A673 (cell line): ENCODE data around the gene PPP1R7. TPM values are rescaled to one million over a fixed set of nuclear protein-coding genes. Genes with fewer than 3 reads are reported as not detected.

Experiments
- BruUV-seq: library from RNA; stranded (reverse); fragments of 400-500 nt; replicated peaks from 2 replicates; lab custom pipeline; 2021; lab: Mats Ljungman, UMichigan
- CTCF ChIA-PET: fragments of 300-600 bp; sonication (Branson Sonifier 250); formaldehyde crosslinking; loops from one replicate; lab custom pipeline; 2022; ENCODE audit warnings: antibody characterized with exemption; lab: Charles Lee
- POLR2A ChIA-PET: fragments of 300-600 bp; sonication (Branson Sonifier 250); formaldehyde crosslinking; loops from one replicate; lab custom pipeline; 2022; ENCODE audit warnings: antibody characterized with exemption; ENCODE audit not compliant: low non-redundant PET; lab: Charles Lee
- DNase-seq: peaks from one replicate; pipeline ENCODE4 v3.0.0-alpha.2; 2015; ENCODE audit warnings: low spot score
- H3K27ac ChIP-seq: fragments of 200-600 bp; sonication (generic); 2 replicates; pipeline ENCODE4 v1.5.1; 2016; ENCODE audit warnings: mixed run types, low read depth, mild to moderate bottlenecking, mixed read lengths, antibody characterized with exemption, low read length; ENCODE audit not compliant: poor library complexity, severe bottlenecking
- H3K27me3 ChIP-seq: fragments of 200-600 bp; sonication (generic); replicated peaks from 2 replicates; pipeline ENCODE4 v1.6.1; 2017; ENCODE audit warnings: mixed run types, low read depth, mild to moderate bottlenecking, mixed read lengths, antibody characterized with exemption, low read length; ENCODE audit not compliant: insufficient read depth, poor library complexity
- H3K36me3 ChIP-seq: fragments of 200-600 bp; sonication (generic); 2 replicates; pipeline ENCODE4 v1.6.1; 2016; ENCODE audit warnings: mixed run types, mild to moderate bottlenecking, mixed read lengths, antibody characterized with exemption, low read length; ENCODE audit not compliant: insufficient read depth, poor library complexity, severe bottlenecking
- H3K4me1 ChIP-seq: fragments of 200-600 bp; sonication (generic); 2 replicates; pipeline ENCODE4 v1.6.1; 2017; ENCODE audit warnings: mixed run types, mild to moderate bottlenecking, mixed read lengths, antibody characterized with exemption, low read length; ENCODE audit not compliant: insufficient read depth, poor library complexity, severe bottlenecking
- H3K4me3 ChIP-seq: fragments of 200-600 bp; sonication (generic); 2 replicates; pipeline ENCODE4 v1.5.1; 2016; ENCODE audit warnings: low read depth, mixed run types, mild to moderate bottlenecking, mixed read lengths, low read length; ENCODE audit not compliant: poor library complexity, severe bottlenecking
- H3K9me3 ChIP-seq: fragments of 200-600 bp; sonication (generic); 2 replicates; pipeline ENCODE4 v1.6.1; 2016; ENCODE audit warnings: mixed run types, low read depth, mild to moderate bottlenecking, mixed read lengths, antibody characterized with exemption, low read length; ENCODE audit not compliant: poor library complexity, severe bottlenecking
- EZH2 ChIP-seq: fragments of 200-600 bp; sonication (generic); IDR thresholded peaks from 2 replicates; pipeline ENCODE4 v1.6.1; 2017; ENCODE audit warnings: borderline replicate concordance, low read depth, mild to moderate bottlenecking, mixed read lengths, antibody characterized with exemption, low read length; ENCODE audit not compliant: poor library complexity, severe bottlenecking
- intact Hi-C: fragments of 100-400 bp; cut with micrococcal nuclease; formaldehyde crosslinking; loops from one replicate; pipeline ENCODE4 v1.10.0; 2022; ENCODE audit not compliant: unreplicated experiment
- total RNA-seq: library from RNA; stranded (reverse); gene quantifications from 2 replicates; pipeline ENCODE4 v1.2.3, GENCODE V29; 2021
- TF ChIP-seq, protein P1 (sequence below): fragments of 300-800, 200-600 bp; sonication (generic); conservative IDR thresholded peaks from 2 replicates; pipeline ENCODE4 v1.5.1; 2017; ENCODE audit warnings: low read depth, mild to moderate bottlenecking, antibody characterized with exemption, low read length, moderate library complexity, mixed read lengths

Gene PPP1R7
- total RNA-seq, 1 experiment from 2014 or later, result 70.7 TPM

DNA sequence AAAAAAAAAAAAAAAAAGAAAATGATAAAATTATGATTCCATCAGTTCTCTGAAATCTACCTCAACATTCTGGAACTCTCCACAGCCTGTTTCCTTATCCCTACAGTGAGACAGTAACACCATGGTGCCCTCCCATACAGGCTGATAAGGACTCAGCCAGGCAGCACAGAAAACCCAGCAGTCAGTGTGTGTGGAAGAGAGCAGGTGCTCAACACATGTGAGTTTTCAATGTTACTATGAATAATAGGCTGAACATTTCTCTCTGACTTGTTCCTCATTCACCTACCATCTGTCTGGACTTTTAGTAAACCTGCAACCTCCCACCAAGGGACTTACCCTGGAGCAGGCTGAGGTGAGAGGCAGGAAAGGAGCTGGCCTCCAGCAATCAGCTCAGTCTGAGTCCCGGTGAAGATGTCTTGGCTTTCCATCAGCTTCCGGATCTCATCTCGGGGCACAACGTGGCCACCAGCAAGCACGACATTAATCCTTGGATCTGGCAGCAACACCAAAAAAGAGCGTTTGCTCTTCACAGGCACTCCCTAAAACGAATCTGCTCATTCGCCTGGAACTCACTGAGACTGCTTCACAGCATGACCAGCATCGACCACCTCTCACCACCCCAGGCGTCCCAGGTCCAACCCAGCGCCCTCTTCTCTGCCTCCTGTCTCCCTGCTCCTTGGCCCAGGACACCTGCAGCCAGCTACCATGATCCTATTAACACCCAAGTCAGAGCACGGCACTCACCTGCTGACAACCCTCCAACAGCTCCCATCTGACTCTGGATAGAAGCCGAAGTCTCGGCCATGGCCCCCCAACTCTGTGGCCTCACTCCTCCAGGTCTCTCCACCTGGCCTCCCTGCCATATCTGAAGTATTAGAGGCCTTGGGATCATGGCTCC lies 17.5 kb upstream of the PPP1R7 start:
- H3K36me3 ChIP-seq, result peaks cover 16% of the 10 kb centered on the region
- H3K27me3 ChIP-seq, result no peaks in the 10 kb centered on the region
- POLR2A ChIA-PET, result no interaction called here
- intact Hi-C loops, result no loop called here
- H3K9me3 ChIP-seq, result no peaks in the 10 kb centered on the region
- no peak overlapping the region for H3K4me3 ChIP-seq
- no peak for TF ChIP-seq EZH2
- TF ChIP-seq, protein P1, sequence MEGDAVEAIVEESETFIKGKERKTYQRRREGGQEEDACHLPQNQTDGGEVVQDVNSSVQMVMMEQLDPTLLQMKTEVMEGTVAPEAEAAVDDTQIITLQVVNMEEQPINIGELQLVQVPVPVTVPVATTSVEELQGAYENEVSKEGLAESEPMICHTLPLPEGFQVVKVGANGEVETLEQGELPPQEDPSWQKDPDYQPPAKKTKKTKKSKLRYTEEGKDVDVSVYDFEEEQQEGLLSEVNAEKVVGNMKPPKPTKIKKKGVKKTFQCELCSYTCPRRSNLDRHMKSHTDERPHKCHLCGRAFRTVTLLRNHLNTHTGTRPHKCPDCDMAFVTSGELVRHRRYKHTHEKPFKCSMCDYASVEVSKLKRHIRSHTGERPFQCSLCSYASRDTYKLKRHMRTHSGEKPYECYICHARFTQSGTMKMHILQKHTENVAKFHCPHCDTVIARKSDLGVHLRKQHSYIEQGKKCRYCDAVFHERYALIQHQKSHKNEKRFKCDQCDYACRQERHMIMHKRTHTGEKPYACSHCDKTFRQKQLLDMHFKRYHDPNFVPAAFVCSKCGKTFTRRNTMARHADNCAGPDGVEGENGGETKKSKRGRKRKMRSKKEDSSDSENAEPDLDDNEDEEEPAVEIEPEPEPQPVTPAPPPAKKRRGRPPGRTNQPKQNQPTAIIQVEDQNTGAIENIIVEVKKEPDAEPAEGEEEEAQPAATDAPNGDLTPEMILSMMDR, result no peak
- no TSS peak for BruUV-seq
- no peak for DNase-seq
- no peak overlapping the region for H3K27ac ChIP-seq
- CTCF ChIA-PET, result no interaction called here
- no peaks in the 10 kb centered on the region for H3K4me1 ChIP-seq

GRCh38 chr2:241133436-241133820 lies 16.8 kb upstream of the PPP1R7 start:
- H3K36me3 ChIP-seq, result peaks cover 22% of the 10 kb centered on the region
- no peak overlapping the region for H3K27ac ChIP-seq
- TF ChIP-seq, protein P1, result no peak
- no peak for TF ChIP-seq EZH2
- no peaks in the 10 kb centered on the region for H3K9me3 ChIP-seq
- no peak for DNase-seq
- no peaks in the 10 kb centered on the region for H3K27me3 ChIP-seq
- no peak overlapping the region for H3K4me3 ChIP-seq
- no TSS peak for BruUV-seq
- POLR2A ChIA-PET, result no interaction called here
- H3K4me1 ChIP-seq, result no peaks in the 10 kb centered on the region
- intact Hi-C loops, result no loop called here
- CTCF ChIA-PET, result no interaction called here

DNA sequence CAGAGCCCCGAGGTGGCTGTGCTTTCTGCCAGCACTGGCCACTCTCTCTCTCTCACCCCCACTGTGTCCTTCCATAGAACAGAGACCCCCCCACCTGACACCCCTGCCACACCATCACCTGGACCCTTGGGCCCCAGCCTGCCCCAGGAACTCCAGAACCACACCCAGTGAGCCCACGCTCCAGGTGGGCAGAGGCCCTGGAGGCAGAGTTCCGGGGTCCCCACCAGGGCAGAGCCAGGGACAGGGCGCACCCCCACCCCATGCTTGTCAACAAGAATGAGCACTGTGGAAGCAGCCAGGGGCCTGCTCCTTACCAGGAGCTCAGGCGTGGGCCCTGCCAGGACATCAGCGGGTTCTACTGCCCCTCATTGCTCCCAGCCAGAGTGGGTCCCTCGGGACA lies 15.6 kb upstream of the PPP1R7 start:
- ChIA-PET POLR2A (no interaction called here), CTCF (no interaction called here)
- DNase-seq, result no peak
- Histone ChIP-seq H3K9me3 (no peaks in the 10 kb centered on the region), H3K27ac (no peak overlapping the region), H3K4me3 (no peak overlapping the region), H3K4me1 (no peaks in the 10 kb centered on the region), H3K27me3 (no peaks in the 10 kb centered on the region), H3K36me3 (peaks cover 25% of the 10 kb centered on the region)
- TF ChIP-seq, protein P1, result no peak
- no peak for TF ChIP-seq EZH2
- BruUV-seq, result no TSS peak
- intact Hi-C loops, result no loop called here
